Esophagus muscularis mucosa (tissue), 3 donors: ENCODE data around the gene PID1.

ENCODE experiments used
- POLR2A ChIP-seq: fragments of 450-650 bp; IDR thresholded peaks from one replicate; pipeline ENCODE4 v1.6.1; 2017; ENCODE audit warnings: antibody characterized with exemption, moderate library complexity, mild to moderate bottlenecking, low read depth
- POLR2AphosphoS5 ChIP-seq, 2 donors: sonication (generic); formaldehyde crosslinking; IDR thresholded peaks; one replicate each; pipeline ENCODE4 v1.6.1; 2017; ENCODE audit warnings: antibody characterized with exemption in 2 of 2
- TF ChIP-seq, protein P1 (sequence below), 3 experiments: fragments of 200-600 bp in 2 of 3; fragments of 450-650 bp in 1 of 3; sonication (generic) in 2 of 3; IDR thresholded peaks; one replicate each; pipeline ENCODE4 v1.5.1; 2017 to 2019; ENCODE audit warnings: antibody characterized with exemption in 3 of 3, mild to moderate bottlenecking in 2 of 3, moderate library complexity in 1 of 3

DNA sequence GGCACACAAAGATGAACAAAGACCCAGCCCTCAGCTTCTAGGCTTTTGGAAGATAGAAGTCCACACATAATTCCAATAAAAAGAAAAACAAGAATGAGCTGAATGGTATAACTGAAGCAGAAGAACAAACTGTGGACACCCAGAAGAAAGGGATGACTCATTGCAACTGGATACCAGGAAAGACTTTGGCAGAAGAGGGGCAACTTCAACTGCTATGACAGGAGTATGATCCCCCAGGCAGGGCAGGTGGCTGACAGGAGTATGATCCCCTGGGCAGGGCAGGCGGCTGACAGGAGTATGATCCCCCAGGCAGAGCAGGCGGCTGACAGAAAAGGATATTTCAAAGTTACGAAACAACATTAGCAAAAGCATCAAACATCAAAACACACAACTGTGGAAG, 21.6 kb downstream of the PID1 start:
- TF ChIP-seq, protein P1, sequence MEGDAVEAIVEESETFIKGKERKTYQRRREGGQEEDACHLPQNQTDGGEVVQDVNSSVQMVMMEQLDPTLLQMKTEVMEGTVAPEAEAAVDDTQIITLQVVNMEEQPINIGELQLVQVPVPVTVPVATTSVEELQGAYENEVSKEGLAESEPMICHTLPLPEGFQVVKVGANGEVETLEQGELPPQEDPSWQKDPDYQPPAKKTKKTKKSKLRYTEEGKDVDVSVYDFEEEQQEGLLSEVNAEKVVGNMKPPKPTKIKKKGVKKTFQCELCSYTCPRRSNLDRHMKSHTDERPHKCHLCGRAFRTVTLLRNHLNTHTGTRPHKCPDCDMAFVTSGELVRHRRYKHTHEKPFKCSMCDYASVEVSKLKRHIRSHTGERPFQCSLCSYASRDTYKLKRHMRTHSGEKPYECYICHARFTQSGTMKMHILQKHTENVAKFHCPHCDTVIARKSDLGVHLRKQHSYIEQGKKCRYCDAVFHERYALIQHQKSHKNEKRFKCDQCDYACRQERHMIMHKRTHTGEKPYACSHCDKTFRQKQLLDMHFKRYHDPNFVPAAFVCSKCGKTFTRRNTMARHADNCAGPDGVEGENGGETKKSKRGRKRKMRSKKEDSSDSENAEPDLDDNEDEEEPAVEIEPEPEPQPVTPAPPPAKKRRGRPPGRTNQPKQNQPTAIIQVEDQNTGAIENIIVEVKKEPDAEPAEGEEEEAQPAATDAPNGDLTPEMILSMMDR (IDR thresholded peaks at IDR 0.05): no peak
- TF ChIP-seq POLR2AphosphoS5 (IDR thresholded peaks at IDR 0.05) (no peak), POLR2A (no peak)
